Measurements from ENCODE around the gene RALGDS.

The RALGDS gene

GRCh38 chr9:133051281-133051900 is 69.6 kb downstream of the RALGDS start:
- no peak for DNase-seq (ENCODE audit: low read depth in 3 of 3)

DNA sequence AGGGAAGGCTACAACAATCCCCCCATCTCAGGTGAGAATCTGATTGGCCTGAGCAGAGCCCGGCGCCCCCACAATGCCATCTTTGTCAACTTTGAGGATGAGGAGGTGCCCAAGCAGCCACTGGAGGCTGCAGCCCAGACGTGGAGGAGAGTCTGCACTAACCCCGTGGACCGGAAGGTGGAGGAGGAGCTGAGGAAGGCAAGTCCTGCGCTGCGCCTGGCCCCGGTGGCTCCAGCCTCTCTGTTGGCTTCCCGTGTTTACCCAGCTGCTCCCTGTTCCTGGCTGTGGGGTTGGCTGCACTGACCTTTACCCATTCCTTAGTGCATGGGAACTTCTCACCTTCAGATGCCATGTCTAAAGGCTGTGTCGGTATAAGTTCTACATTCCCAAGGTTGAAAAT is 70.3 kb downstream of the RALGDS start:
- no peak for DNase-seq (ENCODE audit: low read depth in 3 of 3)

- DNase-seq (ENCODE audit: low read depth in 3 of 3): no peak
Measured at GRCh38 chr9:133050142-133050541, 70.9 kb downstream of the RALGDS start.

DNA sequence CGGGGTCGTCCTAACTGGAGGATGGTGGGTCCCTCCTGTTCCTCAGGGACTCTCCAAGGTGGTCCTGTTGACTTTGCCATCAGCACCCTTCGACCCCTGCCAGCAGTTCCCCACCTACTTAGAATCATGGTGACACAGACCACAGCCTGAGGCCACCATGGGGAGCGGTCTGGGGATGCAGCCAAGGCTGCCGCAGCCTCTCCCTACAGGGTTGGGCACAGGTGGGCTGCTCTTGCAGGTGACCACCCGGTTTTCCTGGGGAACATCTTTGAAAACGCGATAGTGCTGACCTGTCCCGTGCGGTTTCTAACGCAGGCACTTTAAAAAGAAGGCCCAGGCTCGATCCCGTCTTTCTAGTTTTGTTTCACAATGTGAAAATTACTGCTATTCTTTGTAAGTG is 72.0 kb downstream of the RALGDS start:
- DNase-seq (ENCODE audit: low read depth in 3 of 3): no peak

- DNase-seq (ENCODE audit: low read depth in 3 of 3): no peak
Measured at GRCh38 chr9:133048595-133048994, 72.4 kb downstream of the RALGDS start.
